ENCODE results near the gene HYPK. TPM values are rescaled to one million over a fixed set of nuclear protein-coding genes. Genes with fewer than 3 reads are reported as not detected.
"Not testable (repeated sequence)": the region's sequence is repeated elsewhere in the genome, so short reads cannot be mapped to it uniquely, and the experiment has no call there.

Gene HYPK
- total and polyA plus RNA-seq, 10 donors, result 2.4 to 35.8 (median 9.4) TPM

- Histone ChIP-seq H3K36me3 (peaks cover 2 to 88% (median 46%) of the 10 kb centered on the region in 6 donors), H3K27ac (peak within 1 kb of the TSS; percentile 74 to 93 (median 90)), H3K4me1 (peaks cover 14 to 67% (median 46%) of the 10 kb centered on the region in 6 donors), H3K4me3 (peak within 1 kb of the TSS; percentile 81 to 93 (median 88)), H3K27me3 (replicated peaks in 1 of 7) (no peaks in the 10 kb centered on the region), H3K9me3 (no peaks in the 10 kb centered on the region)
- peak; percentile 79 for DNase-seq
- WGBS, 5 donors, result 94 to 98% (median 97%) methylated on average over 4 to 8 of the region's 8 CpGs
- intact Hi-C loops (cut with DNase I; ENCODE audit: low total_unique reads), result no loop called here
- TF ChIP-seq POLR2AphosphoS5 (IDR thresholded peaks at IDR 0.05) (no peak), CTCF (IDR thresholded peaks at IDR 0.05 in 8 of 11, conservative IDR thresholded peaks at IDR 0.05 in 3 of 11) (no peak), POLR2A (IDR thresholded peaks at IDR 0.05) (no peak)
Measured at GRCh38 chr15:43799945-43800285, 484 bp upstream of the HYPK start, which contains the start of gene SERINC4. Gene SERINC4 (minus strand): TSS chr15:43800220. CDS start chr15:43799986, 234 bp downstream.

DNA sequence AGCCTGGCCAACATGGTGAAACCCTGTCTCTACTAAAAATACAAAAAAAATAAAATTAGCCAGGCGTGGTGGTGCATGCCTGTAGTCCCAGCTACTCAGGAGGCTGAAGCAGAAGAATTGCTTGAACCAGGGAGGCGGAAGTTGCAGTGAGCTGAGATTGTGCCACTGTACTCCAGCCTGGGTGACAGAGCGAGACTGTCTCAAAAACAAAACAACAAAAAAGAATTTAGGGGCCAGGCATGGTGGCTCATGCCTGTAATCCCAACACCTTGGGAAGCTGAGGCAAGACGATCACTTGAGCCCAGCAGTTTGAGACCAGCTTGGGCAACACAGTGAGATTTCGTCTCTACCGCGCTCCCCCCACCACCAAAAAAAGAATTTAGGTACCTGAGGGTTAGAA, 2.3 kb downstream of the HYPK start:
- 93 to 98% (median 96%) methylated on average over 7 of the region's 7 CpGs for WGBS, 5 donors
- H3K4me3 ChIP-seq; DNase-seq; intact Hi-C loops (cut with DNase I; ENCODE audit: low total_unique reads); H3K27ac ChIP-seq; H3K27me3 ChIP-seq (replicated peaks in 1 of 7); H3K9me3 ChIP-seq: not testable (repeated sequence)
- Histone ChIP-seq H3K4me1 (peaks cover 6 to 41% (median 29%) of the 10 kb centered on the region in 6 donors), H3K36me3 (peaks cover 5 to 88% (median 60%) of the 10 kb centered on the region in 6 donors)

DNA sequence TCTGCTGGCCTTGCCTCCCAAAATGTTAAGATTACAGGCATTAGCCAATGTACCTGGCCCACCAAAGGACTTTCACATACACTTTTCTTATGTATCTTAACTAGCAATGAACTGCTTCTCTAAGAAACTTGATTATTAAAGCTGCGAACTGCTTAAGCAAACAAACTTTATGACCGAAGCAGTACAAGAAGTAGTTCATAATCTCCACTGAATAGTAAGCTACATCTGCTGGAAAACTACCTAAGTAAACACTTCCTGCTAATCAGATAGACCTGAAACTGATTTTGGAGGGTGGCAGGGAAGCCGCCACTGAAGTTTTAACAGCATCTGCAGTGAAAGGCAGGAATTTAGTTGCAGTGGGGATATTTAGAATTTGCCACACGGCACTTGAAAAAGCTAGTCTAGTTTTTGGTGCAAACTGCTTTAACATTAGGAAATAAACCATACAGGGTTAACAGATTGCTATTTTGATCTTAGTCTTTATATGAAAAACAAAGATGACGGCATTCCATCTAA, 8.1 kb downstream of the HYPK start:
- peaks cover 9 to 100% (median 98%) of the 10 kb centered on the region in 6 donors for H3K36me3 ChIP-seq
- peak overlapping the region in 7 of 8 donors; percentile 38 to 80 (median 69) for H3K27ac ChIP-seq
- no peaks in the 10 kb centered on the region for H3K27me3 ChIP-seq (replicated peaks in 1 of 7)
- no peak for TF ChIP-seq POLR2A (IDR thresholded peaks at IDR 0.05)
- TF ChIP-seq CTCF (IDR thresholded peaks at IDR 0.05 in 8 of 11, conservative IDR thresholded peaks at IDR 0.05 in 3 of 11), result no peak
- TF ChIP-seq POLR2AphosphoS5 (IDR thresholded peaks at IDR 0.05), result no peak
- WGBS, 5 donors, result 84 to 92% (median 86%) methylated on average over 5 of the region's 5 CpGs
- H3K4me1 ChIP-seq, result peaks cover 4 to 34% (median 23%) of the 10 kb centered on the region in 6 donors
- no peak for DNase-seq
- intact Hi-C loops (cut with DNase I; ENCODE audit: low total_unique reads), result no loop called here
- H3K4me3 ChIP-seq, result no peak overlapping the region
- no peaks in the 10 kb centered on the region for H3K9me3 ChIP-seq

GRCh38 chr15:43808960-43809678, 8.7 kb downstream of the HYPK start:
- WGBS, 5 donors, result 55 to 71% (median 65%) methylated on average over 6 of the region's 6 CpGs
- peak overlapping the region in 7 of 8 donors; percentile 43 to 80 (median 69) for H3K27ac ChIP-seq
- intact Hi-C loops (cut with DNase I; ENCODE audit: low total_unique reads), result no loop called here

GRCh38 chr15:43815064-43815463, 14.7 kb downstream of the HYPK start:
- H3K4me1 ChIP-seq, result peaks cover 0 to 28% (median 6%) of the 10 kb centered on the region in 6 donors
- DNase-seq; H3K27me3 ChIP-seq (replicated peaks in 1 of 7); H3K4me3 ChIP-seq; intact Hi-C loops (cut with DNase I; ENCODE audit: low total_unique reads); H3K9me3 ChIP-seq; H3K27ac ChIP-seq: not testable (repeated sequence)
- 93 to 99% (median 97%) methylated on average over 5 of the region's 5 CpGs for WGBS, 5 donors
- peaks cover 16 to 87% (median 75%) of the 10 kb centered on the region in 6 donors for H3K36me3 ChIP-seq

More at GRCh38 chr15:43808960-43809678, 8.7 kb downstream of the HYPK start:
- H3K36me3 ChIP-seq, result peaks cover 13 to 100% (median 99%) of the 10 kb centered on the region in 6 donors
- peak in 1 of 3 donors; percentile 31 for TF ChIP-seq POLR2AphosphoS5 (IDR thresholded peaks at IDR 0.05)
- no peak for TF ChIP-seq CTCF (IDR thresholded peaks at IDR 0.05 in 8 of 11, conservative IDR thresholded peaks at IDR 0.05 in 3 of 11)
- H3K4me3 ChIP-seq, result no peak overlapping the region
- no peaks in the 10 kb centered on the region for H3K9me3 ChIP-seq
- H3K27me3 ChIP-seq (replicated peaks in 1 of 7), result no peaks in the 10 kb centered on the region
- no peak for DNase-seq
- H3K4me1 ChIP-seq, result peaks cover 4 to 34% (median 23%) of the 10 kb centered on the region in 6 donors

Measured in spleen (tissue), 11 donors.